ENCODE measurements around the gene SEC24D. TPM values are rescaled to one million over a fixed set of nuclear protein-coding genes. Genes with fewer than 3 reads are reported as not detected.

The SEC24D gene
- total and polyA plus RNA-seq, 9 of the 15 experiments (the other 6 are each of a cell fraction or from before 2014, with no cell fraction given), result 7.1 to 22.5 (median 11.3) TPM

- ChIA-PET CTCF (ENCODE audit: low intra/inter-chr PET ratio) (no interaction called here), POLR2A (no interaction called here)
- Histone ChIP-seq H3K9me1 (ENCODE audit: control insufficient read depth, insufficient read depth, low read length) (no peaks in the 10 kb centered on the region), H3K4me1 (replicated peaks in 1 of 2; ENCODE audit: control insufficient read depth in 2 of 2, insufficient read depth in 2 of 2, low read length in 2 of 2) (no peaks in the 10 kb centered on the region), H3K4me3 (no peak overlapping the region), H3K79me2 (ENCODE audit: control insufficient read depth, insufficient read depth, low read length) (no peaks in the 10 kb centered on the region), H4K20me1 (replicated peaks; ENCODE audit: control insufficient read depth, insufficient read depth, low read length) (no peaks in the 10 kb centered on the region), H2AFZ (ENCODE audit: low read depth, low read length) (no peak overlapping the region), H3K4me2 (ENCODE audit: insufficient read depth, low read length) (no peak overlapping the region), H3K9me3 (replicated peaks; ENCODE audit: control insufficient read depth, insufficient read depth, low read depth, low read length) (no peaks in the 10 kb centered on the region), H3K9ac (ENCODE audit: insufficient read depth in 1 of 2, low read depth in 2 of 2, low read length in 2 of 2) (no peak overlapping the region), H3K27ac (ENCODE audit: extremely low read depth, low read depth, low read length) (no peak overlapping the region), H3K27me3 (ENCODE audit: control insufficient read depth in 2 of 2, insufficient read depth in 2 of 2, low read length in 2 of 2) (no peaks in the 10 kb centered on the region), H3K36me3 (ENCODE audit: control insufficient read depth, insufficient read depth, low read length) (peaks cover 18% of the 10 kb centered on the region)
- ATAC-seq (no peak), DNase-seq (ENCODE audit: extremely low read depth in 1 of 4, low spot score in 3 of 4) (no peak), FAIRE-seq (no peak)
- WGBS (ENCODE audit: insufficient coverage, low coverage, missing lambda C conversion rate), result 87% methylated on average over 2 of the region's 2 CpGs
- no TSS peak for BruUV-seq (replicated peaks)
- intact Hi-C loops (cut with micrococcal nuclease), result no loop called here
- in situ Hi-C loops (cut with MboI), result no loop called here
- TF ChIP-seq ZBTB43 (CRISPR knock-in tag; IDR thresholded peaks at IDR 0.05) (no peak), TFAP4 (CRISPR knock-in tag; IDR thresholded peaks at IDR 0.05; ENCODE audit: borderline replicate concordance) (no peak), NFATC3 (IDR thresholded peaks at IDR 0.05) (no peak), POLR3A (IDR thresholded peaks at IDR 0.05; ENCODE audit: borderline replicate concordance, extremely low read depth, insufficient read depth, insufficient read length) (no peak), HDAC1 (IDR thresholded peaks at IDR 0.05) (no peak), ZNF764 (CRISPR knock-in tag; IDR thresholded peaks at IDR 0.05; ENCODE audit: low read depth) (no peak), ZNF133 (CRISPR knock-in tag; IDR thresholded peaks at IDR 0.05) (no peak), MYC (IDR thresholded peaks at IDR 0.05; ENCODE audit: low read depth, low read length) (no peak), MYC (CRISPR knock-in tag; IDR thresholded peaks at IDR 0.05; ENCODE audit: borderline replicate concordance, low read depth) (no peak), SRSF1 (IDR thresholded peaks at IDR 0.05; ENCODE audit: low read depth, low read length) (no peak), FOSL1 (tag; conservative IDR thresholded peaks at IDR 0.05) (no peak), E4F1 (CRISPR knock-in tag; IDR thresholded peaks at IDR 0.05; ENCODE audit: borderline replicate concordance) (no peak), FOXJ3 (CRISPR knock-in tag; IDR thresholded peaks at IDR 0.05) (no peak), SMARCC2 (IDR thresholded peaks at IDR 0.05; ENCODE audit: low read depth) (no peak), HDAC8 (tag; IDR thresholded peaks at IDR 0.05) (no peak)
- TF ChIP-seq, protein P1, sequence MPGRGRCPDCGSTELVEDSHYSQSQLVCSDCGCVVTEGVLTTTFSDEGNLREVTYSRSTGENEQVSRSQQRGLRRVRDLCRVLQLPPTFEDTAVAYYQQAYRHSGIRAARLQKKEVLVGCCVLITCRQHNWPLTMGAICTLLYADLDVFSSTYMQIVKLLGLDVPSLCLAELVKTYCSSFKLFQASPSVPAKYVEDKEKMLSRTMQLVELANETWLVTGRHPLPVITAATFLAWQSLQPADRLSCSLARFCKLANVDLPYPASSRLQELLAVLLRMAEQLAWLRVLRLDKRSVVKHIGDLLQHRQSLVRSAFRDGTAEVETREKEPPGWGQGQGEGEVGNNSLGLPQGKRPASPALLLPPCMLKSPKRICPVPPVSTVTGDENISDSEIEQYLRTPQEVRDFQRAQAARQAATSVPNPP (IDR thresholded peaks at IDR 0.05; ENCODE audit: borderline replicate concordance, insufficient read depth, insufficient read length), result no peak
- TF ChIP-seq, protein P2, sequence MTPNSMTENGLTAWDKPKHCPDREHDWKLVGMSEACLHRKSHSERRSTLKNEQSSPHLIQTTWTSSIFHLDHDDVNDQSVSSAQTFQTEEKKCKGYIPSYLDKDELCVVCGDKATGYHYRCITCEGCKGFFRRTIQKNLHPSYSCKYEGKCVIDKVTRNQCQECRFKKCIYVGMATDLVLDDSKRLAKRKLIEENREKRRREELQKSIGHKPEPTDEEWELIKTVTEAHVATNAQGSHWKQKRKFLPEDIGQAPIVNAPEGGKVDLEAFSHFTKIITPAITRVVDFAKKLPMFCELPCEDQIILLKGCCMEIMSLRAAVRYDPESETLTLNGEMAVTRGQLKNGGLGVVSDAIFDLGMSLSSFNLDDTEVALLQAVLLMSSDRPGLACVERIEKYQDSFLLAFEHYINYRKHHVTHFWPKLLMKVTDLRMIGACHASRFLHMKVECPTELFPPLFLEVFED (CRISPR knock-in tag; conservative IDR thresholded peaks at IDR 0.05), result no peak
Observed at GRCh38 chr4:118752551-118752950, 83.4 kb downstream of the SEC24D start.
